Common myeloid progenitor, CD34-positive (primary cell): ENCODE results near the gene FOXJ3.
"Not testable (repeated sequence)": the region's sequence is repeated elsewhere in the genome, so short reads cannot be mapped to it uniquely, and the experiment has no call there.

ENCODE experiments used
- CTCF ChIA-PET: fragments of 350-600 bp; sonication (Branson Sonifier 250); formaldehyde crosslinking; loops from one replicate; lab custom pipeline; 2021; ENCODE audit warnings: antibody characterized with exemption; lab: Charles Lee
- POLR2A ChIA-PET: fragments of 350-600 bp; sonication (Branson Sonifier 250); formaldehyde crosslinking; loops from one replicate; lab custom pipeline; 2021; ENCODE audit warnings: antibody characterized with exemption; lab: Charles Lee
- DNase-seq, 3 donors: peaks; one replicate each; pipeline versions ENCODE4 v3.0.0 to v3.0.0-alpha.2; 2013
- H3K27ac ChIP-seq, 2 experiments: 1 replicate in 1 of 2; 2 replicates in 1 of 2; pipeline ENCODE4 v1.7.0; 2013; ENCODE audit warnings: inconsistent platforms in 2 of 2, low read length in 2 of 2, mild to moderate bottlenecking in 2 of 2, low read depth in 1 of 2, moderate library complexity in 1 of 2; ENCODE audit not compliant: severe bottlenecking in 2 of 2, insufficient read depth in 1 of 2, poor library complexity in 1 of 2
- H3K27me3 ChIP-seq, 5 experiments: replicated peaks in 2 of 5; 1 replicate in 3 of 5; 2 replicates in 2 of 5; pipeline versions ENCODE4 v1.6.1 to v1.7.0; 2013; ENCODE audit warnings: low read length in 4 of 5, mild to moderate bottlenecking in 2 of 5, moderate library complexity in 2 of 5, inconsistent platforms in 1 of 5; ENCODE audit not compliant: insufficient read depth in 5 of 5, control insufficient read depth in 4 of 5
- H3K36me3 ChIP-seq, 4 experiments: 1 replicate in 2 of 4; 2 replicates in 2 of 4; pipeline versions ENCODE4 v1.6.1 to v1.7.0; 2013; ENCODE audit warnings: low read length in 3 of 4, control low read depth in 1 of 4, mild to moderate bottlenecking in 1 of 4; ENCODE audit not compliant: control insufficient read depth in 4 of 4, insufficient read depth in 4 of 4
- H3K4me1 ChIP-seq, 4 experiments: 1 replicate in 3 of 4; 2 replicates in 1 of 4; pipeline versions ENCODE4 v1.6.1 to v1.7.1; 2013; ENCODE audit warnings: low read length in 3 of 4, mild to moderate bottlenecking in 3 of 4, control low read depth in 1 of 4, inconsistent platforms in 1 of 4, moderate library complexity in 1 of 4; ENCODE audit not compliant: control insufficient read depth in 4 of 4, insufficient read depth in 4 of 4; ENCODE audit errors: control extremely low read depth in 1 of 4
- H3K4me3 ChIP-seq, 7 experiments: 1 replicate in 4 of 7; 2 replicates in 3 of 7; pipeline versions ENCODE4 v1.5.1 to v1.7.0; 2013; ENCODE audit warnings: mild to moderate bottlenecking in 7 of 7, low read length in 6 of 7, moderate library complexity in 6 of 7, inconsistent platforms in 2 of 7, low read depth in 2 of 7, control low read depth in 1 of 7; ENCODE audit not compliant: insufficient read depth in 4 of 7, control insufficient read depth in 1 of 7; ENCODE audit errors: extremely low read depth in 1 of 7
- H3K9me3 ChIP-seq, 5 experiments: 1 replicate in 4 of 5; 2 replicates in 1 of 5; pipeline versions ENCODE4 v1.6.1 to v1.7.1; 2013; ENCODE audit warnings: low read length in 4 of 5, mild to moderate bottlenecking in 2 of 5, inconsistent platforms in 1 of 5, low read depth in 1 of 5, moderate library complexity in 1 of 5; ENCODE audit not compliant: control insufficient read depth in 4 of 5, insufficient read depth in 2 of 5; ENCODE audit errors: control extremely low read depth in 1 of 5
- WGBS: methylation state at CpG from one replicate; pipeline ENCODE4 v1.1.5; 2013; ENCODE audit not compliant: insufficient coverage; 5-methylcytosine and 5-hydroxymethylcytosine counted together

The FOXJ3 gene

DNA sequence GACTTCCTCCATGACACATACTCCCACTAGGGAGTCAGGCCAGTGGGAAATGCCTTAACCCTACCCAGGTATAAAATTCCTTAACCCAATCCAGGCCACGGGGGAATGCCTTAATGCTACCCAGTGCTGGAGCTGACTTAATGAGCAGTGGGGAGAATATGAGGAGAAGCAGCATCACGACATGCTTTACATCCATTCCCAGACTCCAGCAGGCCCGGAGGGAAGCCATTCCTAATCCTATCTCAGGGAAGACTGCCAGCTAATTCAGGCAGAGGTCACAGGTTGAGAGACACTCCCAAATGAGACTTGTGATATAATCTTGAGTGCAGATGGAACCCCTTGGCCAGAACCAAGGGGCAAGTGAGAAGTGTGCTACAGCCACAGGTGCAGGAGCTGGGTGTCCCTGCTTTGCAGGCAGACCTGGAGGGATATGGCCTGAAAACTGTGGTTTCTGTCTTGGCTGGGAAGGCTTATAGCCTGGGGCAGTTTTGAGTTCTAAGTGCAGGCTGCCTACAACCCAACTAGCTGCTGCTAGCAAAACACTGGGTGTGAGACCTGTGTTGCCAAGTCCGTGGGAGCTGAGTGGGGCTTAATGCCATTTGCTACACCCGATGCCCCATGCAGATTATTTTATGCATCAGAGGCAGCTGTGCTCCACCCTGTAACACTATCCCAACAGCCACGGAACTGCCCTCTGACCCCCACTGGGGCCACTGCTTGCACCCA lies 125.3 kb downstream of the FOXJ3 start:
- ChIA-PET CTCF (no interaction called here), POLR2A (no interaction called here)
- 98% methylated on average over 5 of the region's 6 CpGs for WGBS
- H3K36me3 ChIP-seq, result peaks cover 11 to 35% (median 25%) of the 10 kb centered on the region in 4 experiments
- H3K27ac ChIP-seq, result no peak overlapping the region
- peaks cover 3 to 44% (median 7%) of the 10 kb centered on the region in 5 experiments for H3K9me3 ChIP-seq
- H3K4me1 ChIP-seq, result peaks cover 0 to 11% (median 4%) of the 10 kb centered on the region in 4 experiments
- no peak overlapping the region for H3K4me3 ChIP-seq
- H3K27me3 ChIP-seq, result no peaks in the 10 kb centered on the region
- no peak for DNase-seq

DNA sequence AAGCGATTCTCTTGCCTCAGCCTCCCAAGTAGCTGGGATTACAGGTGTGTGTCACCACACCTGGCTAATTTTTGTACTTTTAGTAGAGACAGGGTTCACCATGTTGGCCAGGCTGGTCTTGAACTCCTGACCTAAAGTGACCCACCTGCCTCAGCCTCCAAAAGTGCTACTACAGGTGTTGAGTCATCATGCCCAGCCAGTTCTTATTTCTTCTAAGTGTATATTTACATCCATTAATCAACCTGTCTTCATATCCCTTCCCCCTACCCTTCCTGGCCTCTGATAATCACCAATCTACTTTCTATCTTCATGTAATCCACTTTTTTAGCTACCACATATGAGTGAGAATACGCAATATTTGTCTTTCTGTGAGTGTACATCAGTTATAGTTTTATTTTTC lies 128.1 kb downstream of the FOXJ3 start:
- CTCF ChIA-PET, H3K4me1 ChIP-seq, DNase-seq, H3K4me3 ChIP-seq, H3K27me3 ChIP-seq, H3K27ac ChIP-seq: not testable (repeated sequence)
- peaks cover 16 to 43% (median 33%) of the 10 kb centered on the region in 4 experiments for H3K36me3 ChIP-seq
- WGBS, result 100% methylated on average over 1 of the region's 2 CpGs
- H3K9me3 ChIP-seq, result peaks cover 5 to 37% (median 9%) of the 10 kb centered on the region in 5 experiments
- POLR2A ChIA-PET, result interaction anchor here (1.1 kb wide), 1 partner anchor 381 kb away, joined by 3 read pairs; no protein-coding TSS in a partner anchor

DNA sequence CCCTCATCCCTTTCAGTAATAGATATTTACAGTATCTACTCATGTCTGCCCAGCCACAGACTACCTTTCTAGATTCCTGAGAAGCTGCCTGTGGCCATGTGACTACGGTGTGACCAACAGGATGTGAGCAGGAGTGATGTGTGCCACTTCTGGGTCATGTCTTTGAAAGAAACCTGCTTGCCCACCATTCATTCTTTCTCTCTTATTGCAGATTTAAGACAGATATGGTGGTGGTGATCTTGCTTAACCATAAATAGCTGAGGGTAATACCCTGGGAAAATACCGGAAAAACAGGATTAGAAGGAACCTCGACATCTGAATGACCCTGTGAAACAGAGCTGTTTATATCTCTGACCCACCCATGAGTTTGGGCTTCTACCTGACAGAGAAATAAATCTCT lies 128.9 kb downstream of the FOXJ3 start:
- POLR2A ChIA-PET, result no interaction called here
- Histone ChIP-seq H3K27me3 (no peaks in the 10 kb centered on the region), H3K27ac (no peak overlapping the region), H3K36me3 (peaks cover 17 to 48% (median 31%) of the 10 kb centered on the region in 4 experiments), H3K4me3 (no peak overlapping the region), H3K9me3 (peaks cover 8 to 37% (median 9%) of the 10 kb centered on the region in 5 experiments), H3K4me1 (peaks cover 0 to 2% (median under 1%) of the 10 kb centered on the region in 4 experiments)
- no peak for DNase-seq
- CTCF ChIA-PET, result interaction anchor here (1.2 kb wide), 1 partner anchor 33 kb away, joined by 4 read pairs; no protein-coding TSS in a partner anchor
- WGBS, result no CpG with 5 or more reads among the region's 3 CpGs

DNA sequence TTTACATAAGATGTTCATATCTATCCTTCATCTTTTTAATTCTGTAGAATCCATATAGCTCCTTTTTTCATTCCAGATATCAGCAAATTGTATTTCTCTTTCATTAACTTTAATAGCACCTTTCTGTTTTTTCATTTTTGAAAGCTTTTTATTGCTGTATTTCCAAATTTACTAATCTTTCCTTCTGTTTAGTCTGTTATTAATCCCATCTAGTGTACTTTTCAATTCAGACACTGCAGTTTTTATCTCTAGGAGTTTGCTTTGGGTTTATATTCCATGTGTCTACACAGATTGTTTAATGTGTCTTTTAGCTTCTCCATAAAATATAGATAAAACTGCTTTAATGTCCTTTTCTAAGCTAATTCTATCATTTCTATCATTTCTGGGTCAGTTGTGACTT lies 133.0 kb downstream of the FOXJ3 start:
- Histone ChIP-seq H3K9me3 (peaks cover 2 to 17% (median 4%) of the 10 kb centered on the region in 5 experiments), H3K27me3 (no peaks in the 10 kb centered on the region), H3K36me3 (peaks cover 26 to 57% (median 36%) of the 10 kb centered on the region in 4 experiments), H3K4me3 (no peak overlapping the region), H3K27ac (no peak overlapping the region), H3K4me1 (no peaks in the 10 kb centered on the region)
- ChIA-PET CTCF (no interaction called here), POLR2A (no interaction called here)
- no peak for DNase-seq

DNA sequence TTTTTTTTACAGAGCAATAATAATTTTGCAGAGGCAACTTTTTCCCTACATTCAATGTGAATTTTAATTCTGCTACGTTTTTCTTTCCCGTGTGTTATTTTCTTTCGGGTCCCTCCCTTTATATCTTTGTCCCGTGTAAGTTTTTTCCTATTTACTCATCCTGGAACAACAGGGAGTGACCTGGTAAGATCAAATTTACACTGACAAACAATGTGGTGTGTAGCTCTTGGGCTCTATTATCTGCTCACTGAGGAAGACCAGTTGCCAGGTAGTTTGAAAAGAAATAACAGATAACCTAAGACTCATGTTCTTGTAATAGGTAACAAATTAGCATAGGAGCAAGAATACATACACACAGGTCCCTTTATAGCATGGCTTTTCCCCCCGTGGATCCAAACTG lies 136.8 kb downstream of the FOXJ3 start:
- CTCF ChIA-PET, result interaction anchor here (1.1 kb wide), 1 partner anchor 25 kb away, joined by 4 read pairs; no protein-coding TSS in a partner anchor

DNA sequence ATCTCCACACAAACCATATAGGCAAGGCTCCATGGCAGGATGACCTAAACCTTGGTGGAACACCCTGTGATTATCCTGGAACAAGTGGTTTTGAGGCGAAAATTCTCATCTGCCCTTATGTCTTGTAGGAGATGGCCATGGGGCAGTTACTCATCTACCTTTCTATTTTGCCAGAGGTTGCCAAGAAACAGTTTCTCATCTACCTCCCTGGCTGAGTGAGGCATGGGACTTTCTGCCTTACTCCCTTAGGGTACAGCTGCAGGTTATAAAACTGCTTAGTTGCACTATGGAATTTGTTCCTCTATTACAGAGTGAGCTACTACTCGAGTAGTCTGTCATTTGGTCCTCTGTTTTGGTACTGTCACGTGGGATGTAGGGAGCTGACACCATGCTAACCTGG lies 139.2 kb downstream of the FOXJ3 start:
- POLR2A ChIA-PET, result no interaction called here
- Histone ChIP-seq H3K36me3 (peaks cover 26 to 55% (median 39%) of the 10 kb centered on the region in 4 experiments), H3K27ac (no peak overlapping the region), H3K4me3 (no peak overlapping the region), H3K9me3 (no peaks in the 10 kb centered on the region), H3K27me3 (no peaks in the 10 kb centered on the region), H3K4me1 (no peaks in the 10 kb centered on the region)
- DNase-seq, result no peak
- WGBS, result no CpG with 5 or more reads among the region's 3 CpGs
- CTCF ChIA-PET, result interaction anchor here (0.7 kb wide), 2 partner anchors 22 to 75 kb away, joined by 3 read pairs; no protein-coding TSS in a partner anchor

More for the DNA sequence above, 136.8 kb downstream of the FOXJ3 start:
- POLR2A ChIA-PET, result no interaction called here
- Histone ChIP-seq H3K27ac (no peak overlapping the region), H3K9me3 (peaks cover 0 to 13% (median 2%) of the 10 kb centered on the region in 5 experiments), H3K27me3 (no peaks in the 10 kb centered on the region), H3K4me1 (no peaks in the 10 kb centered on the region), H3K4me3 (no peak overlapping the region), H3K36me3 (peaks cover 24 to 68% (median 36%) of the 10 kb centered on the region in 4 experiments)
- 92% methylated on average over 2 of the region's 5 CpGs for WGBS
- DNase-seq, result no peak

DNA sequence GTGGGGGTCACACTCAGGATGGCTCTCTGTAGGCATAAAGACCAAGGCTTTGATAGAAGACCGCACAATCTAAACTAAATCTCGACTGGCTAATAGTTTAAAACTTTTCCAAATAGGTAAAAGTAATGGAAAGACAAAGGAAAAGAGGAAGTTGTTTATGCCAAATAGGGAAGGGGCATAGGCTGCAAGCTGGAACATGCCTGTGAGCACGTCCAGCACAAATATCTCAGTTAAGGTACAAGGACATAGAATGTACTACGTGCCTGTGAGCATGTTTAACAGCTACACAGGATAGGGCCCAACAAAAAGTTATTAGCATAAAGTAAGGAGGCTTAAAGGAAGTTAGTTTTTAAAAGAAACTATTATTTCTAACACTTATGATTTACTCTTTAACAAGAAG lies 142.9 kb downstream of the FOXJ3 start:
- no peak for DNase-seq
- H3K9me3 ChIP-seq, result no peaks in the 10 kb centered on the region
- POLR2A ChIA-PET, result no interaction called here
- WGBS, result 92% methylated on average over 4 of the region's 4 CpGs
- no peaks in the 10 kb centered on the region for H3K27me3 ChIP-seq
- H3K27ac ChIP-seq, result no peak overlapping the region
- H3K4me1 ChIP-seq, result no peaks in the 10 kb centered on the region
- CTCF ChIA-PET, result interaction anchor here (0.7 kb wide), 1 partner anchor 9 kb away, joined by 3 read pairs; no protein-coding TSS in a partner anchor
- H3K36me3 ChIP-seq, result peaks cover 13 to 67% (median 44%) of the 10 kb centered on the region in 4 experiments
- H3K4me3 ChIP-seq, result no peak overlapping the region
